RWPE2 (cell line): ENCODE data around the gene CCSER2.
"Not testable (repeated sequence)": the region's sequence is repeated elsewhere in the genome, so short reads cannot be mapped to it uniquely, and the experiment has no call there.

Experiments used
- ATAC-seq: fragments of 200-7000 bp; cut with Tn5 transposase; 3 replicates; pipeline ENCODE4 v1.9.1; 2021; ENCODE audit warnings: low read depth
- DNase-seq: peaks from one replicate; pipeline ENCODE4 v3.0.0-alpha.2; 2020; ENCODE audit warnings: low spot score
- H3K27ac ChIP-seq: fragments of 450-650 bp; 2 replicates; pipeline ENCODE4 v1.5.1; 2017; ENCODE audit warnings: mild to moderate bottlenecking; ENCODE audit not compliant: poor library complexity, severe bottlenecking
- H3K27me3 ChIP-seq: fragments of 250-450 bp; sonication (Bioruptor Pico); 2 replicates; pipeline ENCODE4 v1.5.1; 2021; ENCODE audit warnings: mild to moderate bottlenecking, moderate library complexity; ENCODE audit not compliant: insufficient read depth, poor library complexity, severe bottlenecking
- H3K36me3 ChIP-seq: fragments of 250-450 bp; sonication (Bioruptor Pico); 2 replicates; pipeline ENCODE4 v1.5.1; 2020; ENCODE audit warnings: low read depth, mild to moderate bottlenecking, moderate library complexity
- H3K4me1 ChIP-seq: fragments of 250-450 bp; sonication (Bioruptor Pico); 2 replicates; pipeline ENCODE4 v1.5.1; 2021; ENCODE audit warnings: mild to moderate bottlenecking, moderate library complexity; ENCODE audit not compliant: insufficient read depth, poor library complexity, severe bottlenecking
- H3K4me3 ChIP-seq: fragments of 250-450 bp; sonication (Bioruptor Pico); 2 replicates; pipeline ENCODE4 v1.5.1; 2021; ENCODE audit warnings: mild to moderate bottlenecking, moderate library complexity; ENCODE audit not compliant: severe bottlenecking
- H3K9me3 ChIP-seq: fragments of 250-450 bp; sonication (Bioruptor Pico); 2 replicates; pipeline ENCODE4 v1.5.1; 2021; ENCODE audit warnings: mild to moderate bottlenecking, moderate library complexity; ENCODE audit not compliant: severe bottlenecking
- CTCF ChIP-seq: fragments of 450-650 bp; IDR thresholded peaks from one replicate; pipeline ENCODE4 v1.5.1; 2017; ENCODE audit warnings: mild to moderate bottlenecking, moderate library complexity; ENCODE audit not compliant: poor library complexity, severe bottlenecking

Gene CCSER2

DNA sequence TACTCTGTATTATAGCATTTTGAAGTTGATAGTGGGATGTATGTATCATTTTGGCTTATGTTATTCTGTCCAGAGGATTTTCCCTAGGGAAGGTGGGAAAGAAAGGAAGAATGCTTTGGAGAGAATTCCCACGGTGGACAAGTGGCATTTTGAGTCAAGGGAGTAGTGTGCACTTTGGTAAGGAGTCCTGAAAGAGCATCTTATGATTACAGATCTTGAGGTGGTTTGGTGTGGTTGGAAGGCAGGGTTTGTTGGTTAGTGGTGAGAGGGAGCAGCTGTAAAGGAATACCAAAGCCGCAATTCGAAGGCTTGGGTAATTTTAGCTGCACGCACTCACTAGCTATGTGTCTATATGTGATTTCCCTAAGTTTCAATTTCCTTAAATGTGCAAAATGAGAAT lies 16.1 kb downstream of the CCSER2 start:
- H3K36me3 ChIP-seq: no peaks in the 10 kb centered on the region
- no peak overlapping the region for H3K27ac ChIP-seq
- TF ChIP-seq CTCF: no peak
- peaks cover 11% of the 10 kb centered on the region for H3K4me1 ChIP-seq
- no peak overlapping the region for H3K4me3 ChIP-seq
- no peak for ATAC-seq
- no peaks in the 10 kb centered on the region for H3K27me3 ChIP-seq
- DNase-seq: no peak
- H3K9me3 ChIP-seq: no peaks in the 10 kb centered on the region

- not testable (repeated sequence) for H3K27me3 ChIP-seq, DNase-seq, H3K36me3 ChIP-seq, ATAC-seq, H3K4me3 ChIP-seq, H3K9me3 ChIP-seq, H3K27ac ChIP-seq
- peaks cover 11% of the 10 kb centered on the region for H3K4me1 ChIP-seq
Measured at GRCh38 chr10:84347575-84348002, 19.2 kb downstream of the CCSER2 start.

DNA sequence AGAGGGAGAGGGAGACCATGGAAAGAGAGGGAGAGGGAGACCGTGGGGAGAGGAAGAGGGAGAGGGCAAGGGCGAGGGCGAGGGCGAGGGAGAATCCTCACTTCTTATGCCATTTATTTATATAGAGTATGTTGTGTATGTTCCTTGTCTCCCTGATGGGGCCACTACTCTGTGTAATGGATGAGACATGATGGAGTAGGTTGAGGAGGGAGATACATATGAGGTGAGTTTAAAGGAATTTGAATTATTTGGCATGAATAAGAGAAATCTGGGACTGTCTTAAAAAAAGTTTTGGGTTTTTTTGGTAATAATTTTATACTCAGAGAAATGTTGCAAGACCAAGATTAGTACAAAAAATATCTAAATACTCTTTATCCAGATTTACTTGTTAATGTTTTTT lies 20.1 kb downstream of the CCSER2 start:
- H3K9me3 ChIP-seq: no peaks in the 10 kb centered on the region
- DNase-seq: no peak
- H3K36me3 ChIP-seq: no peaks in the 10 kb centered on the region
- TF ChIP-seq CTCF: no peak
- no peak overlapping the region for H3K4me3 ChIP-seq
- no peaks in the 10 kb centered on the region for H3K27me3 ChIP-seq
- peak; percentile 93 for ATAC-seq
- peaks cover 11% of the 10 kb centered on the region for H3K4me1 ChIP-seq
- H3K27ac ChIP-seq: peak overlapping the region; percentile 37

GRCh38 chr10:84348860-84349259 lies 20.5 kb downstream of the CCSER2 start:
- no peaks in the 10 kb centered on the region for H3K36me3 ChIP-seq
- peaks cover 11% of the 10 kb centered on the region for H3K4me1 ChIP-seq
- H3K9me3 ChIP-seq: no peaks in the 10 kb centered on the region
- no peak overlapping the region for H3K4me3 ChIP-seq
- TF ChIP-seq CTCF: no peak
- peak overlapping the region; percentile 37 for H3K27ac ChIP-seq
- ATAC-seq: peak; percentile 52
- no peak for DNase-seq
- no peaks in the 10 kb centered on the region for H3K27me3 ChIP-seq

GRCh38 chr10:84352251-84352842 lies 24.0 kb downstream of the CCSER2 start:
- ATAC-seq (peak; percentile 72), DNase-seq (no peak)
- Histone ChIP-seq H3K9me3 (no peaks in the 10 kb centered on the region), H3K27me3 (no peaks in the 10 kb centered on the region), H3K4me3 (no peak overlapping the region), H3K36me3 (no peaks in the 10 kb centered on the region), H3K27ac (no peak overlapping the region), H3K4me1 (peaks cover 11% of the 10 kb centered on the region)
- peak; percentile 78 for TF ChIP-seq CTCF
